Keratinocyte (primary cell): ENCODE data around the gene TRUB1. TPM values are rescaled to one million over a fixed set of nuclear protein-coding genes. Genes with fewer than 3 reads are reported as not detected.

Experiments used
- DNase-seq: peaks from one replicate; pipeline ENCODE4 v3.0.0-alpha.2; 2011; ENCODE audit warnings: low read depth, missing footprints, low spot score
- FAIRE-seq: peaks from 2 replicates; lab custom pipeline; 2011; peaks lifted over from hg19 to GRCh38; lab: Jason Lieb, UNC
- H2AFZ ChIP-seq: 2 replicates; pipeline ENCODE4 v1.6.0; 2012; ENCODE audit warnings: low read length, control low read depth, inconsistent platforms; ENCODE audit not compliant: control insufficient read depth
- H3K27ac ChIP-seq: 2 replicates; pipeline ENCODE4 v1.5.1; 2011; ENCODE audit warnings: low read length; ENCODE audit not compliant: control insufficient read depth, insufficient read depth
- H3K27me3 ChIP-seq: 3 replicates; pipeline ENCODE4 v1.6.0; 2011; ENCODE audit warnings: low read length; ENCODE audit not compliant: control insufficient read depth, insufficient read depth; ENCODE audit errors: extremely low read depth
- H3K36me3 ChIP-seq, 2 experiments: 2 replicates in 1 of 2; 3 replicates in 1 of 2; pipeline ENCODE4 v1.5.1; 2011; ENCODE audit warnings: low read length in 2 of 2, mild to moderate bottlenecking in 1 of 2; ENCODE audit not compliant: control insufficient read depth in 2 of 2, insufficient read depth in 2 of 2; ENCODE audit errors: extremely low read depth in 1 of 2
- H3K4me1 ChIP-seq: 3 replicates; pipeline ENCODE4 v1.5.1; 2011; ENCODE audit warnings: low read length; ENCODE audit not compliant: control insufficient read depth, insufficient read depth; ENCODE audit errors: extremely low read depth
- H3K4me2 ChIP-seq: 3 replicates; pipeline ENCODE4 v1.6.0; 2011; ENCODE audit warnings: low read depth, low read length; ENCODE audit not compliant: control insufficient read depth, insufficient read depth; ENCODE audit errors: extremely low read depth
- H3K4me3 ChIP-seq, 3 experiments: fragments of 200-600 bp in 1 of 3; sonication (generic) in 1 of 3; 2 replicates in 2 of 3; 3 replicates in 1 of 3; pipeline ENCODE4 v1.5.1; 2011 to 2016; ENCODE audit warnings: low read length in 3 of 3, mild to moderate bottlenecking in 3 of 3, control low read depth in 2 of 3, inconsistent platforms in 1 of 3, low read depth in 1 of 3, mixed read lengths in 1 of 3, mixed run types in 1 of 3, moderate library complexity in 1 of 3; ENCODE audit not compliant: control insufficient read depth in 2 of 3, insufficient read depth in 2 of 3; ENCODE audit errors: extremely low read depth in 1 of 3
- H3K79me2 ChIP-seq: 2 replicates; pipeline ENCODE4 v1.6.0; 2012; ENCODE audit warnings: low read length; ENCODE audit not compliant: control insufficient read depth, insufficient read depth
- H3K9ac ChIP-seq: 3 replicates; pipeline ENCODE4 v1.6.0; 2011; ENCODE audit warnings: low read length; ENCODE audit not compliant: control insufficient read depth, insufficient read depth; ENCODE audit errors: extremely low read depth
- H3K9me1 ChIP-seq: 3 replicates; pipeline ENCODE4 v1.6.0; 2011; ENCODE audit warnings: low read length; ENCODE audit not compliant: control insufficient read depth, insufficient read depth; ENCODE audit errors: extremely low read depth
- H3K9me3 ChIP-seq: 2 replicates; pipeline ENCODE4 v1.5.1; 2012; ENCODE audit warnings: low read depth, low read length; ENCODE audit not compliant: control insufficient read depth
- H4K20me1 ChIP-seq: 3 replicates; pipeline ENCODE4 v1.6.0; 2011; ENCODE audit warnings: low read length; ENCODE audit not compliant: control insufficient read depth, insufficient read depth; ENCODE audit errors: extremely low read depth
- CTCF ChIP-seq, 3 experiments: IDR thresholded peaks in 1 of 3; conservative IDR thresholded peaks in 1 of 3; optimal IDR thresholded peaks in 1 of 3; 2 replicates in 2 of 3; 3 replicates in 1 of 3; pipeline versions ENCODE3 to v1.5.1; 2011; ENCODE audit warnings: low read length in 3 of 3, mild to moderate bottlenecking in 3 of 3, moderate library complexity in 2 of 3, control low read depth in 1 of 3, inconsistent platforms in 1 of 3; ENCODE audit not compliant: insufficient read depth in 2 of 3; ENCODE audit errors: extremely low read depth in 1 of 3
- EZH2 ChIP-seq: IDR thresholded peaks from one replicate; pipeline ENCODE4 v1.6.1; 2012; ENCODE audit warnings: inconsistent platforms, mild to moderate bottlenecking, low read length, moderate library complexity
- dilution Hi-C: fragments of 300-500 bp; cut with MboI; formaldehyde crosslinking; loops from one replicate; pipeline ENCODE4 v1.7.0; 2020; ENCODE audit warnings: low sequenced_read_pairs; ENCODE audit not compliant: extremely low pct_ligation_motif_present
- polyA plus RNA-seq, 5 experiments: library from polyadenylated mRNA; depleted of rRNA in 3 of 5; stranded (reverse) in 3 of 5; stranded (forward) in 1 of 5; unstranded in 1 of 5; fragments of >200 nt; gene quantifications; 1 replicate in 1 of 5; 2 replicates in 3 of 5; 3 replicates in 1 of 5; pipeline versions ENCODE4 v1.2.1 to v1.2.3, GENCODE V29; 2011 to 2012; ENCODE audit warnings: missing spikeins in 2 of 5, low read depth in 1 of 5, low replicate concordance in 1 of 5

Gene TRUB1
- polyA plus RNA-seq, 1 donor (not counting 4 experiments of a cell fraction or from before 2014, with no cell fraction given), result 20.5 TPM

DNA sequence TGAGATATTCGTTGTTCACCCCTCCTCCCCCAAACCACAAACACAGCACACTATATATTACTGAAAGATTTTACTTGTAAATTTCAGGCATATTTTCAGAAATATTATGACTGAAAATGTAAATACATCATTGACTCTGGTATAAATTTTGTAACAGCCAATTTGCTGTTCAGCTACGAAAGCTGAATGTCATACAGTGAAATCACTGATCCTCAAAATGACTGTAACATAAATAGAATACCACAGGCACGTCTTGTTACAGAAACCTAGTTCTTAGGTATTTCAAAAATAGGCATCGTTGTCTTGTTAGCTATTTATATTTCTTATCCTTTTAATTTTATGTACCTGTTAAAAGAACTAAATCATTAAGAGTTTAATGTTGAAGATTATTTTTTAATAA, 15.1 kb downstream of the TRUB1 start:
- FAIRE-seq, result no peak
- TF ChIP-seq EZH2, result no peak
- no peak for TF ChIP-seq CTCF (optimal IDR thresholded peaks at IDR 0.05 in 1 of 3, IDR thresholded peaks at IDR 0.05 in 1 of 3, conservative IDR thresholded peaks at IDR 0.05 in 1 of 3; ENCODE audit: extremely low read depth in 1 of 3, insufficient read depth in 2 of 3, low read length in 3 of 3)

GRCh38 chr10:114955984-114956383, 18.0 kb downstream of the TRUB1 start:
- FAIRE-seq, result no peak
- Histone ChIP-seq H3K4me1 (no peaks in the 10 kb centered on the region), H2AFZ (no peak overlapping the region), H3K36me3 (peaks cover 0 to 3% of the 10 kb centered on the region in 2 experiments), H3K9ac (no peak overlapping the region), H3K4me2 (no peak overlapping the region), H3K27me3 (no peaks in the 10 kb centered on the region), H3K4me3 (no peak overlapping the region), H3K9me3 (no peaks in the 10 kb centered on the region), H3K27ac (no peak overlapping the region), H3K9me1 (no peaks in the 10 kb centered on the region), H4K20me1 (no peaks in the 10 kb centered on the region), H3K79me2 (peaks cover 27% of the 10 kb centered on the region)
- no peak for DNase-seq
- TF ChIP-seq EZH2 (no peak), CTCF (optimal IDR thresholded peaks at IDR 0.05 in 1 of 3, IDR thresholded peaks at IDR 0.05 in 1 of 3, conservative IDR thresholded peaks at IDR 0.05 in 1 of 3; ENCODE audit: extremely low read depth in 1 of 3, insufficient read depth in 2 of 3, low read length in 3 of 3) (no peak)
- dilution Hi-C loops, result no loop called here

More for the DNA sequence above, 15.1 kb downstream of the TRUB1 start:
- no peaks in the 10 kb centered on the region for H3K9me3 ChIP-seq
- no peak overlapping the region for H3K4me3 ChIP-seq
- H3K4me1 ChIP-seq, result no peaks in the 10 kb centered on the region
- H3K9me1 ChIP-seq, result no peaks in the 10 kb centered on the region
- H3K36me3 ChIP-seq, result peaks cover 1 to 4% of the 10 kb centered on the region in 2 experiments
- no peak overlapping the region for H3K27ac ChIP-seq
- H3K79me2 ChIP-seq, result peaks cover 47% of the 10 kb centered on the region
- H3K27me3 ChIP-seq, result no peaks in the 10 kb centered on the region
- no peak for DNase-seq
- dilution Hi-C loops, result no loop called here
- no peak overlapping the region for H3K9ac ChIP-seq
- H4K20me1 ChIP-seq, result no peaks in the 10 kb centered on the region
- no peak overlapping the region for H2AFZ ChIP-seq
- H3K4me2 ChIP-seq, result no peak overlapping the region
